ENCODE results near the gene BPIFB4.

DNA sequence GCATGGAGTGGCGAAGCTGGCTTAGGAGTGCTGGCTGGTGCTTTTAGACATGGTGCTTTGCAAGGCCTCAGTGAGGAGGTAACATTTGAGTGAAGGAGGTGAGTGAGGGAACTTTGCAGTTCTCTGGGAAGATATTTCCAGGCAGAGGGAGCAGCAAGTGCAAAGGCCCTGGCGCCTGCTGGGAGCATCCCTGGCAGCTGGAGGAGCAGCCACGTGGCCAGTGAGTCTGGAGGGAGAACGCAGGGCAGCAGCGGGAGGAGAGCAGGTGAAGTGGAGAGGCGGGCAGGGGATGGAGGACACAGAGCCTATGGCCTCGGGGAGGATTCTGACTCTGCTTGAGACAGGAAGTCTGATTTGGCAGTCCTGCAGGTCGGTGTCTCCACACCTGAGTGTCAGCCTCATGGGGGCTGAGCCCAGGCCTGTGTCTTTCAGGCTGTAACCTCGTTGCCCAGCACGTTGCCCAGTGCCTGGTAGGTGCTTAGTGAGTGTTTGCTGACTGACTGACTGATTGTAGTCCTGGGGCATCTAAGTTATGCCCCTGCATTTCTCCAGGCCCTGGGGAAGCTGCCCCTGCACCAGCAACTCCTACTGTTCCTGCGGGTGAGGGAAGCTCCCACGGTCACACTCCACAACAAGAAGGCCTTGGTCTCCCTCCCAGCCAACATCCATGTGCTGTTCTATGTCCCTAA is 11.0 kb upstream of the BPIFB4 start:
- TF ChIP-seq, protein P1, sequence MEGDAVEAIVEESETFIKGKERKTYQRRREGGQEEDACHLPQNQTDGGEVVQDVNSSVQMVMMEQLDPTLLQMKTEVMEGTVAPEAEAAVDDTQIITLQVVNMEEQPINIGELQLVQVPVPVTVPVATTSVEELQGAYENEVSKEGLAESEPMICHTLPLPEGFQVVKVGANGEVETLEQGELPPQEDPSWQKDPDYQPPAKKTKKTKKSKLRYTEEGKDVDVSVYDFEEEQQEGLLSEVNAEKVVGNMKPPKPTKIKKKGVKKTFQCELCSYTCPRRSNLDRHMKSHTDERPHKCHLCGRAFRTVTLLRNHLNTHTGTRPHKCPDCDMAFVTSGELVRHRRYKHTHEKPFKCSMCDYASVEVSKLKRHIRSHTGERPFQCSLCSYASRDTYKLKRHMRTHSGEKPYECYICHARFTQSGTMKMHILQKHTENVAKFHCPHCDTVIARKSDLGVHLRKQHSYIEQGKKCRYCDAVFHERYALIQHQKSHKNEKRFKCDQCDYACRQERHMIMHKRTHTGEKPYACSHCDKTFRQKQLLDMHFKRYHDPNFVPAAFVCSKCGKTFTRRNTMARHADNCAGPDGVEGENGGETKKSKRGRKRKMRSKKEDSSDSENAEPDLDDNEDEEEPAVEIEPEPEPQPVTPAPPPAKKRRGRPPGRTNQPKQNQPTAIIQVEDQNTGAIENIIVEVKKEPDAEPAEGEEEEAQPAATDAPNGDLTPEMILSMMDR (IDR thresholded peaks at IDR 0.05; ENCODE audit: low read length) = no peak
- TF ChIP-seq EZH2 (optimal IDR thresholded peaks at IDR 0.05; ENCODE audit: low read depth, low read length) = no peak
